Keratinocyte (primary cell): ENCODE measurements around the gene KRT35. TPM values are rescaled to one million over a fixed set of nuclear protein-coding genes. Genes with fewer than 3 reads are reported as not detected.

Experiments used
- DNase-seq: peaks from one replicate; pipeline ENCODE4 v3.0.0-alpha.2; 2011; ENCODE audit warnings: low read depth, missing footprints, low spot score
- FAIRE-seq: peaks from 2 replicates; lab custom pipeline; 2011; peaks lifted over from hg19 to GRCh38; lab: Jason Lieb, UNC
- H2AFZ ChIP-seq: 2 replicates; pipeline ENCODE4 v1.6.0; 2012; ENCODE audit warnings: low read length, control low read depth, inconsistent platforms; ENCODE audit not compliant: control insufficient read depth
- H3K27ac ChIP-seq: 2 replicates; pipeline ENCODE4 v1.5.1; 2011; ENCODE audit warnings: low read length; ENCODE audit not compliant: control insufficient read depth, insufficient read depth
- H3K27me3 ChIP-seq: 3 replicates; pipeline ENCODE4 v1.6.0; 2011; ENCODE audit warnings: low read length; ENCODE audit not compliant: control insufficient read depth, insufficient read depth; ENCODE audit errors: extremely low read depth
- H3K36me3 ChIP-seq, 2 experiments: 2 replicates in 1 of 2; 3 replicates in 1 of 2; pipeline ENCODE4 v1.5.1; 2011; ENCODE audit warnings: low read length in 2 of 2, mild to moderate bottlenecking in 1 of 2; ENCODE audit not compliant: control insufficient read depth in 2 of 2, insufficient read depth in 2 of 2; ENCODE audit errors: extremely low read depth in 1 of 2
- H3K4me1 ChIP-seq: 3 replicates; pipeline ENCODE4 v1.5.1; 2011; ENCODE audit warnings: low read length; ENCODE audit not compliant: control insufficient read depth, insufficient read depth; ENCODE audit errors: extremely low read depth
- H3K4me2 ChIP-seq: 3 replicates; pipeline ENCODE4 v1.6.0; 2011; ENCODE audit warnings: low read depth, low read length; ENCODE audit not compliant: control insufficient read depth, insufficient read depth; ENCODE audit errors: extremely low read depth
- H3K4me3 ChIP-seq, 3 experiments: fragments of 200-600 bp in 1 of 3; sonication (generic) in 1 of 3; 2 replicates in 2 of 3; 3 replicates in 1 of 3; pipeline ENCODE4 v1.5.1; 2011 to 2016; ENCODE audit warnings: low read length in 3 of 3, mild to moderate bottlenecking in 3 of 3, control low read depth in 2 of 3, inconsistent platforms in 1 of 3, low read depth in 1 of 3, mixed read lengths in 1 of 3, mixed run types in 1 of 3, moderate library complexity in 1 of 3; ENCODE audit not compliant: control insufficient read depth in 2 of 3, insufficient read depth in 2 of 3; ENCODE audit errors: extremely low read depth in 1 of 3
- H3K79me2 ChIP-seq: 2 replicates; pipeline ENCODE4 v1.6.0; 2012; ENCODE audit warnings: low read length; ENCODE audit not compliant: control insufficient read depth, insufficient read depth
- H3K9ac ChIP-seq: 3 replicates; pipeline ENCODE4 v1.6.0; 2011; ENCODE audit warnings: low read length; ENCODE audit not compliant: control insufficient read depth, insufficient read depth; ENCODE audit errors: extremely low read depth
- H3K9me1 ChIP-seq: 3 replicates; pipeline ENCODE4 v1.6.0; 2011; ENCODE audit warnings: low read length; ENCODE audit not compliant: control insufficient read depth, insufficient read depth; ENCODE audit errors: extremely low read depth
- H3K9me3 ChIP-seq: 2 replicates; pipeline ENCODE4 v1.5.1; 2012; ENCODE audit warnings: low read depth, low read length; ENCODE audit not compliant: control insufficient read depth
- H4K20me1 ChIP-seq: 3 replicates; pipeline ENCODE4 v1.6.0; 2011; ENCODE audit warnings: low read length; ENCODE audit not compliant: control insufficient read depth, insufficient read depth; ENCODE audit errors: extremely low read depth
- CTCF ChIP-seq, 3 experiments: IDR thresholded peaks in 1 of 3; conservative IDR thresholded peaks in 1 of 3; optimal IDR thresholded peaks in 1 of 3; 2 replicates in 2 of 3; 3 replicates in 1 of 3; pipeline versions ENCODE3 to v1.5.1; 2011; ENCODE audit warnings: low read length in 3 of 3, mild to moderate bottlenecking in 3 of 3, moderate library complexity in 2 of 3, control low read depth in 1 of 3, inconsistent platforms in 1 of 3; ENCODE audit not compliant: insufficient read depth in 2 of 3; ENCODE audit errors: extremely low read depth in 1 of 3
- EZH2 ChIP-seq: IDR thresholded peaks from one replicate; pipeline ENCODE4 v1.6.1; 2012; ENCODE audit warnings: inconsistent platforms, mild to moderate bottlenecking, low read length, moderate library complexity
- dilution Hi-C: fragments of 300-500 bp; cut with MboI; formaldehyde crosslinking; loops from one replicate; pipeline ENCODE4 v1.7.0; 2020; ENCODE audit warnings: low sequenced_read_pairs; ENCODE audit not compliant: extremely low pct_ligation_motif_present
- polyA plus RNA-seq, 5 experiments: library from polyadenylated mRNA; depleted of rRNA in 3 of 5; stranded (reverse) in 3 of 5; stranded (forward) in 1 of 5; unstranded in 1 of 5; fragments of >200 nt; gene quantifications; 1 replicate in 1 of 5; 2 replicates in 3 of 5; 3 replicates in 1 of 5; pipeline versions ENCODE4 v1.2.1 to v1.2.3, GENCODE V29; 2011 to 2012; ENCODE audit warnings: missing spikeins in 2 of 5, low read depth in 1 of 5, low replicate concordance in 1 of 5

Gene KRT35
- polyA plus RNA-seq, 1 donor (not counting 4 experiments of a cell fraction or from before 2014, with no cell fraction given) = not detected

- TF ChIP-seq EZH2 (no peak), CTCF (optimal IDR thresholded peaks at IDR 0.05 in 1 of 3, IDR thresholded peaks at IDR 0.05 in 1 of 3, conservative IDR thresholded peaks at IDR 0.05 in 1 of 3; ENCODE audit: extremely low read depth in 1 of 3, insufficient read depth in 2 of 3, low read length in 3 of 3) (no peak)
- Histone ChIP-seq H3K27me3 (no peaks in the 10 kb centered on the region), H2AFZ (no peak overlapping the region), H3K4me3 (no peak overlapping the region), H3K9ac (no peak overlapping the region), H3K4me1 (no peaks in the 10 kb centered on the region), H3K4me2 (no peak overlapping the region), H3K79me2 (no peaks in the 10 kb centered on the region), H3K36me3 (no peaks in the 10 kb centered on the region), H3K9me1 (no peaks in the 10 kb centered on the region), H3K27ac (no peak overlapping the region), H3K9me3 (no peaks in the 10 kb centered on the region), H4K20me1 (no peaks in the 10 kb centered on the region)
- DNase-seq (no peak), FAIRE-seq (no peak)
- dilution Hi-C loops = no loop called here
Observed at GRCh38 chr17:41483531-41483930, 2.6 kb upstream of the KRT35 start.

GRCh38 chr17:41480581-41480980 is 370 bp downstream of the KRT35 start:
- H3K36me3 ChIP-seq = no peaks in the 10 kb centered on the region
- no peaks in the 10 kb centered on the region for H3K9me1 ChIP-seq
- H2AFZ ChIP-seq = no peak overlapping the region
- no peaks in the 10 kb centered on the region for H3K4me1 ChIP-seq
- no peaks in the 10 kb centered on the region for H4K20me1 ChIP-seq
- no peak overlapping the region for H3K27ac ChIP-seq
- H3K9ac ChIP-seq = no peak overlapping the region
- FAIRE-seq = no peak
- dilution Hi-C loops = no loop called here
- no peak overlapping the region for H3K4me2 ChIP-seq
- H3K4me3 ChIP-seq = no peak overlapping the region
- H3K79me2 ChIP-seq = no peaks in the 10 kb centered on the region
- DNase-seq = no peak
- H3K27me3 ChIP-seq = no peaks in the 10 kb centered on the region
- no peaks in the 10 kb centered on the region for H3K9me3 ChIP-seq
- no peak for TF ChIP-seq CTCF (optimal IDR thresholded peaks at IDR 0.05 in 1 of 3, IDR thresholded peaks at IDR 0.05 in 1 of 3, conservative IDR thresholded peaks at IDR 0.05 in 1 of 3; ENCODE audit: extremely low read depth in 1 of 3, insufficient read depth in 2 of 3, low read length in 3 of 3)
- TF ChIP-seq EZH2 = no peak
